HepG2 (cell line): ENCODE results near the gene STIM1. TPM values are rescaled to one million over a fixed set of nuclear protein-coding genes. Genes with fewer than 3 reads are reported as not detected.

Experiments
- ATAC-seq: fragments of 200-7000 bp; cut with Tn5 transposase; 3 replicates; pipeline ENCODE4 v1.9.1; 2020; ENCODE audit warnings: mild to moderate bottlenecking, moderate library complexity
- BruUV-seq: library from RNA; stranded (reverse); fragments of 400-500 nt; replicated peaks from 2 replicates; lab custom pipeline; 2021; lab: Mats Ljungman, UMichigan
- CTCF ChIA-PET: fragments of 300-600 bp; formaldehyde crosslinking; extraction: SDS; loops from one replicate; lab custom pipeline; 2021; ENCODE audit warnings: low total read pairs, inconsistent platforms, low intra/inter-chr PET ratio; lab: Yijun Ruan, JAX
- POLR2A ChIA-PET: fragments of 350-600 bp; sonication (Branson Sonifier 250); formaldehyde crosslinking; loops from one replicate; lab custom pipeline; 2020; ENCODE audit warnings: antibody characterized with exemption, inconsistent platforms; lab: Yijun Ruan, JAX
- DNase-seq: peaks from one replicate; pipeline ENCODE4 v3.0.0-alpha.2; 2015; ENCODE audit warnings: low spot score
- FAIRE-seq: peaks from 3 replicates; lab custom pipeline; 2011; peaks lifted over from hg19 to GRCh38; lab: Jason Lieb, UNC
- H2AFZ ChIP-seq: one replicate; pipeline ENCODE4 v1.6.1; 2011; ENCODE audit warnings: low read length, inconsistent platforms
- H3K27ac ChIP-seq: fragments of 300-600 bp; 3 replicates; pipeline ENCODE4 v1.8.0; 2011; ENCODE audit warnings: mixed run types, mild to moderate bottlenecking, mixed read lengths, low read length, inconsistent platforms; ENCODE audit not compliant: insufficient read depth; ENCODE audit errors: extremely low read length
- H3K27me3 ChIP-seq, 2 experiments: fragments of 200-600 bp in 1 of 2; 2 replicates in 1 of 2; 3 replicates in 1 of 2; pipeline versions ENCODE4 v1.6.0 to v1.8.0; 2011; ENCODE audit warnings: low read length in 2 of 2, mild to moderate bottlenecking in 2 of 2, moderate library complexity in 2 of 2, inconsistent platforms in 1 of 2; ENCODE audit not compliant: insufficient read depth in 2 of 2, control insufficient read depth in 1 of 2
- H3K36me3 ChIP-seq, 2 experiments: fragments of 200-600 bp in 1 of 2; replicated peaks in 1 of 2; 2 replicates in 1 of 2; 3 replicates in 1 of 2; pipeline versions ENCODE4 v1.5.1 to v1.8.0; 2011; ENCODE audit warnings: low read length in 2 of 2, inconsistent platforms in 1 of 2; ENCODE audit not compliant: insufficient read depth in 2 of 2, control insufficient read depth in 1 of 2
- H3K4me1 ChIP-seq: 2 replicates; pipeline ENCODE4 v1.5.1; 2012; ENCODE audit warnings: low read length, inconsistent platforms; ENCODE audit not compliant: insufficient read depth
- H3K4me2 ChIP-seq: 2 replicates; pipeline ENCODE4 v1.6.0; 2011; ENCODE audit warnings: low read depth, low read length, inconsistent platforms
- H3K4me3 ChIP-seq, 3 experiments: fragments of 200-600 bp in 1 of 3; sonication (generic), shearing (Covaris generic) in 1 of 3; replicated peaks in 1 of 3; 2 replicates each; pipeline ENCODE4 v1.5.1; 2011 to 2016; ENCODE audit warnings: low read length in 3 of 3, inconsistent platforms in 2 of 3, low read depth in 2 of 3, mild to moderate bottlenecking in 2 of 3, control low read depth in 1 of 3, mixed read lengths in 1 of 3; ENCODE audit not compliant: insufficient read depth in 1 of 3
- H3K79me2 ChIP-seq: one replicate; pipeline ENCODE4 v1.6.1; 2011; ENCODE audit warnings: low read length, inconsistent platforms; ENCODE audit not compliant: insufficient read depth
- H3K9ac ChIP-seq: 2 replicates; pipeline ENCODE4 v1.6.0; 2011; ENCODE audit warnings: mild to moderate bottlenecking, low read depth, low read length, inconsistent platforms; ENCODE audit not compliant: insufficient read depth
- H3K9me3 ChIP-seq: 2 replicates; pipeline ENCODE4 v1.5.1; 2012; ENCODE audit warnings: mild to moderate bottlenecking, low read length
- H4K20me1 ChIP-seq: 2 replicates; pipeline ENCODE4 v1.6.0; 2011; ENCODE audit warnings: inconsistent platforms, mild to moderate bottlenecking, low read length, moderate library complexity; ENCODE audit not compliant: insufficient read depth
- CCAR2 ChIP-seq: fragments of 200-400 bp; formaldehyde crosslinking; optimal IDR thresholded peaks from 2 replicates; pipeline ENCODE3; 2018; ENCODE audit warnings: low read depth, mild to moderate bottlenecking, low read length, moderate library complexity
- DMAP1 ChIP-seq: IDR thresholded peaks from 2 replicates; pipeline ENCODE4 v1.6.1; 2016
- HNRNPK ChIP-seq: fragments of 200-400 bp; formaldehyde crosslinking; IDR thresholded peaks from 2 replicates; pipeline ENCODE4 v1.6.1; 2018; ENCODE audit warnings: low read length, low read depth, moderate library complexity, mild to moderate bottlenecking; ENCODE audit not compliant: poor library complexity, severe bottlenecking
- PLRG1 ChIP-seq: fragments of 450-650 bp; conservative IDR thresholded peaks from 2 replicates; pipeline ENCODE4 v1.6.1; 2016
- RELA ChIP-seq: sonication (generic); formaldehyde crosslinking; IDR thresholded peaks from 2 replicates; pipeline ENCODE4 v1.4.0; 2020; ENCODE audit warnings: missing genetic modification reagents
- SRSF4 ChIP-seq: fragments of 200-400 bp; formaldehyde crosslinking; IDR thresholded peaks from one replicate; pipeline ENCODE4 v1.6.1; 2018; ENCODE audit warnings: mild to moderate bottlenecking, low read depth, low read length, moderate library complexity; ENCODE audit not compliant: poor library complexity, severe bottlenecking
- ZNF782 ChIP-seq: sonication (generic); formaldehyde crosslinking; IDR thresholded peaks from 2 replicates; pipeline ENCODE4 v1.4.0; 2020; ENCODE audit warnings: missing genetic modification reagents, mild to moderate bottlenecking, borderline replicate concordance
- ZNF883 ChIP-seq: sonication (generic); formaldehyde crosslinking; IDR thresholded peaks from 2 replicates; pipeline ENCODE4 v1.5.1; 2020; ENCODE audit warnings: mild to moderate bottlenecking, missing genetic modification reagents; ENCODE audit errors: not compliant biosample characterization
- ZSCAN31 ChIP-seq: sonication (generic); formaldehyde crosslinking; IDR thresholded peaks from 2 replicates; pipeline ENCODE4 v1.5.0; 2020; ENCODE audit warnings: low read depth, mild to moderate bottlenecking, missing genetic modification reagents
- WGBS: methylation state at CpG from one replicate; pipeline ENCODE4 v1.1.6; 2017; ENCODE audit warnings: low lambda C conversion rate; 5-methylcytosine and 5-hydroxymethylcytosine counted together
- in situ Hi-C: cut with HindIII; loops from 2 replicates; pipeline ENCODE4 v1.10.0; 2017; ENCODE audit warnings: low pct_unique_long_range_greater_than_20kb; ENCODE audit not compliant: extremely low pct_ligation_motif_present
- intact Hi-C: fragments of 100-400 bp; cut with micrococcal nuclease; formaldehyde crosslinking; loops from one replicate; pipeline ENCODE4 v1.10.0; 2022; ENCODE audit not compliant: unreplicated experiment
- polyA plus RNA-seq, 8 experiments: library from polyadenylated mRNA; depleted of rRNA in 3 of 8; stranded (reverse) in 7 of 8; unstranded in 1 of 8; fragments of >200 nt; fragmentation: Illumina TruSeq in 4 of 8; extraction: Trizol in 4 of 8; gene quantifications; 2 replicates each; pipeline versions ENCODE4 v1.2.1 to v1.2.3, GENCODE V29; 2011 to 2016; ENCODE audit warnings: low read depth in 4 of 8, missing spikeins in 1 of 8, mixed read lengths in 1 of 8; ENCODE audit not compliant: insufficient read depth in 1 of 8
- total RNA-seq, 5 experiments: library from RNA; depleted of rRNA; stranded (reverse); fragments of >200 nt; fragmentation: Illumina TruSeq; extraction: Trizol; gene quantifications; 2 replicates each; pipeline ENCODE4 v1.2.3, GENCODE V29; 2016; ENCODE audit warnings: low read depth in 1 of 5
- TF ChIP-seq, protein P1 (sequence below): IDR thresholded peaks from 2 replicates; pipeline ENCODE4 v1.6.1; 2016; ENCODE audit warnings: low read depth, control low read depth
- TF ChIP-seq, protein P2 (sequence below): sonication (generic); formaldehyde crosslinking; IDR thresholded peaks from 2 replicates; pipeline ENCODE4 v1.4.0; 2020; ENCODE audit warnings: mild to moderate bottlenecking, missing genetic modification reagents
- TF ChIP-seq, protein P3 (sequence below): sonication (generic); formaldehyde crosslinking; IDR thresholded peaks from 2 replicates; pipeline ENCODE4; 2020; ENCODE audit warnings: missing genetic modification reagents, mild to moderate bottlenecking, borderline replicate concordance

STIM1 gene
- total and polyA plus RNA-seq, 2 of the 13 experiments (the other 11 are each of a cell fraction or from before 2014, with no cell fraction given): 19.2 to 28.5 TPM

DNA sequence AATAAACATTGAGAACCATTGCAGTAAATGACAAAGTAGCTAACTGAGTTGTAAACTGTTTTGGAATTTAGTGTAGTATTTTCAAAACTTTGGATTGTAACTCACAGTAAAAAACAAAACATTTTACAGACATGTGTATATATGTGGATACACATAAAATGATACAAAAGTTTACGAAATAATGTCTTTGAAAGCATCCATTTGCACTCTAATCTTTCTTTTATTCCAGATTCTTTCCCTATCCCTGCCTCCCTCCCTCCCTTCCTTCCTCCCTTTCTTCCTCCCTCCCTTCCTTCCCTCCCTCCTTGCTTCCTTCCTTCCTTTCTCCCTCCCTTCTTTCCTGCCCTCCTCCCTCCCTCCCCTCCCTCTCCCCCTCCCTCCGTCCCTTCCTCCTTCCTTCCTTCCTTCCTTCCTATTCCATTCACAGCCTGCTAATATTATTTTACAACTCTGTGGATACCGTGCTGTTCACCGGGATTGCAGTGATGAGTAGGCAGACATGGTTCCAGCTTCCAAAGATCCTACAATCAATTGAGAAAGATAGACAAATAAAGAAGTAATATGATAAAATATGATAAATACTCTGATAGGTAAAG lies 242.7 kb downstream of the STIM1 start:
- 97% methylated on average over 4 of the region's 4 CpGs for WGBS
- CTCF ChIA-PET: no interaction called here
- ATAC-seq: no peak
- no peaks in the 10 kb centered on the region for H4K20me1 ChIP-seq
- H3K9ac ChIP-seq: no peak overlapping the region
- no peak overlapping the region for H3K27ac ChIP-seq
- H3K4me3 ChIP-seq: no peak overlapping the region
- intact Hi-C loops (no loop called here), in situ Hi-C loops (no loop called here)
- H3K27me3 ChIP-seq: no peaks in the 10 kb centered on the region
- no peaks in the 10 kb centered on the region for H3K9me3 ChIP-seq
- no peak for TF ChIP-seq ZNF782 (CRISPR knock-in tag)
- TF ChIP-seq HNRNPK: peak; percentile 98
- H3K79me2 ChIP-seq: peaks cover 39% of the 10 kb centered on the region
- no peak overlapping the region for H2AFZ ChIP-seq
- no peak overlapping the region for H3K4me2 ChIP-seq
- peaks cover 40% of the 10 kb centered on the region for H3K4me1 ChIP-seq
- POLR2A ChIA-PET: no interaction called here
- DNase-seq: no peak
- BruUV-seq: no TSS peak
- peaks cover 0 to 3% of the 10 kb centered on the region in 2 experiments; a peak in 1 of 5 replicates for H3K36me3 ChIP-seq
- FAIRE-seq: no peak

DNA sequence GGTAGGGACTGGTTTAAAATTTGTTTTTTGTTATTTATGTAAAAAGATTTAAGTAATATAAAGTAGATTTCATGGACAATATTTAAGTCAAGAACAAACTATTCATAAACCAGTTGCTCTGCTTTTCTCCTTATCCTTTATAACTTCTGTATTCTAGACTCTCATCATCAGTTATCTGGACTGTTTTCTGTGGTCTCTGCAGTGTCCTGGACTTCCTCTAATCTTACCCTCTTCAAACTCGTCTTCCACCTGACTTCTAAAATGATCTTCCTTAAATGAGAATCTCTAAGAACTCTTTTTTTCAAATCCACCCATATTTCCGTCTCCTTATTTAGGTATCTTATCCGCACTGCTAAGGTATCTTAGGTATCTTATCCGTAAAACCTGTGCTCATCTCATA lies 247.2 kb downstream of the STIM1 start:
- 99% methylated on average over 4 of the region's 4 CpGs for WGBS
- ATAC-seq: no peak
- no TSS peak for BruUV-seq
- no peak overlapping the region for H3K9ac ChIP-seq
- FAIRE-seq: no peak
- DNase-seq: no peak
- H3K27me3 ChIP-seq: no peaks in the 10 kb centered on the region
- H3K79me2 ChIP-seq: peaks cover 19% of the 10 kb centered on the region
- ChIA-PET CTCF (no interaction called here), POLR2A (no interaction called here)
- H3K4me2 ChIP-seq: no peak overlapping the region
- H4K20me1 ChIP-seq: no peaks in the 10 kb centered on the region
- intact Hi-C loops: no loop called here
- H3K27ac ChIP-seq: no peak overlapping the region
- peaks cover 10% of the 10 kb centered on the region; the same call in 1 of the 2 replicates for H3K4me1 ChIP-seq
- in situ Hi-C loops: no loop called here
- no peak overlapping the region for H2AFZ ChIP-seq
- H3K9me3 ChIP-seq: no peaks in the 10 kb centered on the region
- H3K4me3 ChIP-seq: no peak overlapping the region
- H3K36me3 ChIP-seq: peaks cover 6 to 37% of the 10 kb centered on the region in 2 experiments
- TF ChIP-seq CCAR2 (no peak), SRSF4 (no peak), DMAP1 (CRISPR knock-in tag) (no peak), ZNF883 (CRISPR knock-in tag) (no peak), PLRG1 (no peak), RELA (CRISPR knock-in tag) (no peak), ZSCAN31 (no peak)
- TF ChIP-seq, protein P1, sequence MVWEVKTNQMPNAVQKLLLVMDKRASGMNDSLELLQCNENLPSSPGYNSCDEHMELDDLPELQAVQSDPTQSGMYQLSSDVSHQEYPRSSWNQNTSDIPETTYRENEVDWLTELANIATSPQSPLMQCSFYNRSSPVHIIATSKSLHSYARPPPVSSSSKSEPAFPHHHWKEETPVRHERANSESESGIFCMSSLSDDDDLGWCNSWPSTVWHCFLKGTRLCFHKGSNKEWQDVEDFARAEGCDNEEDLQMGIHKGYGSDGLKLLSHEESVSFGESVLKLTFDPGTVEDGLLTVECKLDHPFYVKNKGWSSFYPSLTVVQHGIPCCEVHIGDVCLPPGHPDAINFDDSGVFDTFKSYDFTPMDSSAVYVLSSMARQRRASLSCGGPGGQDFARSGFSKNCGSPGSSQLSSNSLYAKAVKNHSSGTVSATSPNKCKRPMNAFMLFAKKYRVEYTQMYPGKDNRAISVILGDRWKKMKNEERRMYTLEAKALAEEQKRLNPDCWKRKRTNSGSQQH (CRISPR knock-in tag): no peak
- TF ChIP-seq, protein P2, sequence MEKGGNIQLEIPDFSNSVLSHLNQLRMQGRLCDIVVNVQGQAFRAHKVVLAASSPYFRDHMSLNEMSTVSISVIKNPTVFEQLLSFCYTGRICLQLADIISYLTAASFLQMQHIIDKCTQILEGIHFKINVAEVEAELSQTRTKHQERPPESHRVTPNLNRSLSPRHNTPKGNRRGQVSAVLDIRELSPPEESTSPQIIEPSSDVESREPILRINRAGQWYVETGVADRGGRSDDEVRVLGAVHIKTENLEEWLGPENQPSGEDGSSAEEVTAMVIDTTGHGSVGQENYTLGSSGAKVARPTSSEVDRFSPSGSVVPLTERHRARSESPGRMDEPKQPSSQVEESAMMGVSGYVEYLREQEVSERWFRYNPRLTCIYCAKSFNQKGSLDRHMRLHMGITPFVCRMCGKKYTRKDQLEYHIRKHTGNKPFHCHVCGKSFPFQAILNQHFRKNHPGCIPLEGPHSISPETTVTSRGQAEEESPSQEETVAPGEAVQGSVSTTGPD: no peak
- TF ChIP-seq, protein P3, sequence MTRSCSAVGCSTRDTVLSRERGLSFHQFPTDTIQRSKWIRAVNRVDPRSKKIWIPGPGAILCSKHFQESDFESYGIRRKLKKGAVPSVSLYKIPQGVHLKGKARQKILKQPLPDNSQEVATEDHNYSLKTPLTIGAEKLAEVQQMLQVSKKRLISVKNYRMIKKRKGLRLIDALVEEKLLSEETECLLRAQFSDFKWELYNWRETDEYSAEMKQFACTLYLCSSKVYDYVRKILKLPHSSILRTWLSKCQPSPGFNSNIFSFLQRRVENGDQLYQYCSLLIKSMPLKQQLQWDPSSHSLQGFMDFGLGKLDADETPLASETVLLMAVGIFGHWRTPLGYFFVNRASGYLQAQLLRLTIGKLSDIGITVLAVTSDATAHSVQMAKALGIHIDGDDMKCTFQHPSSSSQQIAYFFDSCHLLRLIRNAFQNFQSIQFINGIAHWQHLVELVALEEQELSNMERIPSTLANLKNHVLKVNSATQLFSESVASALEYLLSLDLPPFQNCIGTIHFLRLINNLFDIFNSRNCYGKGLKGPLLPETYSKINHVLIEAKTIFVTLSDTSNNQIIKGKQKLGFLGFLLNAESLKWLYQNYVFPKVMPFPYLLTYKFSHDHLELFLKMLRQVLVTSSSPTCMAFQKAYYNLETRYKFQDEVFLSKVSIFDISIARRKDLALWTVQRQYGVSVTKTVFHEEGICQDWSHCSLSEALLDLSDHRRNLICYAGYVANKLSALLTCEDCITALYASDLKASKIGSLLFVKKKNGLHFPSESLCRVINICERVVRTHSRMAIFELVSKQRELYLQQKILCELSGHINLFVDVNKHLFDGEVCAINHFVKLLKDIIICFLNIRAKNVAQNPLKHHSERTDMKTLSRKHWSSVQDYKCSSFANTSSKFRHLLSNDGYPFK (CRISPR knock-in tag): no peak
